Lower leg skin (tissue), 4 donors: ENCODE measurements around the gene KCNH5. TPM values are rescaled to one million over a fixed set of nuclear protein-coding genes. Genes with fewer than 3 reads are reported as not detected.

Source experiments
- DNase-seq, 2 donors: peaks; one replicate each; pipeline ENCODE4 v3.0.0-alpha.2; 2019; ENCODE audit warnings: low spot score in 2 of 2
- H3K4me3 ChIP-seq: fragments of 200-600 bp; sonication (generic); 2 replicates; pipeline ENCODE4 v1.5.1; 2017; ENCODE audit warnings: mild to moderate bottlenecking, low read depth; ENCODE audit not compliant: poor library complexity, severe bottlenecking
- CTCF ChIP-seq, 3 donors: fragments of 450-650 bp; IDR thresholded peaks; one replicate each; pipeline ENCODE4 v1.5.1; 2016; ENCODE audit warnings: antibody characterized with exemption in 3 of 3, mild to moderate bottlenecking in 3 of 3, moderate library complexity in 2 of 3
- POLR2A ChIP-seq, 2 donors: fragments of 450-650 bp; IDR thresholded peaks; one replicate each; pipeline ENCODE4 v1.6.1; 2016 to 2017; ENCODE audit warnings: antibody characterized with exemption in 2 of 2, mild to moderate bottlenecking in 1 of 2, moderate library complexity in 1 of 2
- WGBS, 2 donors: methylation state at CpG; one replicate each; pipeline ENCODE4 v1.1.5; 2018; 5-methylcytosine and 5-hydroxymethylcytosine counted together
- intact Hi-C: fragments of 100-400 bp; cut with DNase I; formaldehyde crosslinking; loops from one replicate; pipeline ENCODE4 v1.15.0; 2023; ENCODE audit warnings: low total_unique reads
- total RNA-seq, 4 donors: library from RNA; depleted of rRNA; stranded (reverse); fragments of >200 nt; gene quantifications; one replicate each; pipeline ENCODE4 v1.1.0, GENCODE V29; 2016

KCNH5 gene
- total RNA-seq, 4 donors from 2014 or later = 0.03 TPM; not detected in 3

GRCh38 chr14:62934439-62934838, 110.8 kb downstream of the KCNH5 start:
- TF ChIP-seq CTCF (IDR thresholded peaks at IDR 0.05) (no peak), POLR2A (IDR thresholded peaks at IDR 0.05) (no peak)
- WGBS, 2 donors = 61% methylated on average over 3 of the region's 3 CpGs
- DNase-seq = no peak
- H3K4me3 ChIP-seq = no peak overlapping the region
- intact Hi-C loops = no loop called here

GRCh38 chr14:62921466-62921865, 123.8 kb downstream of the KCNH5 start:
- DNase-seq = no peak
- no peak overlapping the region for H3K4me3 ChIP-seq
- TF ChIP-seq POLR2A (IDR thresholded peaks at IDR 0.05) = no peak
- no peak for TF ChIP-seq CTCF (IDR thresholded peaks at IDR 0.05)
- 73 to 81% methylated on average over 1 of the region's 1 CpG for WGBS, 2 donors
- intact Hi-C loops = no loop called here

DNA sequence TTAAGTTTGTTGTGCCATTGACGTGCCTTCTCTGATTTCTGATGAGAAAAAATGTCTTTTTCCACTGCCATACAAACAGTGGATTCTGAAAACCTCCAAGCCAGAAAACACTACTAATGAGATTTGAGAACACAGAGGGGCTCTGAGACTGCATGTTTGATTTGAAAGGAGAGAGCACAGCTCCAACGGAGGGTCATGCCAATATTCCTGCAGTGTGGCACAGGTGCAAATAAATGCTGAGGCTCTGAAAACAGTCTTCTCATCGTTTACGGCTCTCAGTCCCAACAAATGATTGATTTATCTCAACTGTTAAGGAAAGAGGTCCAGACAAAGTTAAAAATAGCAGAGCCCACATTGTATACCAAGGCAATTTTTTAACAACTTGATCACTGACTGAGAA, 128.7 kb downstream of the KCNH5 start:
- DNase-seq = no peak
- intact Hi-C loops = loop anchor here (5.0 kb wide), 1 partner anchor 1206 kb away; no protein-coding TSS in a partner anchor
- no peak overlapping the region for H3K4me3 ChIP-seq
- WGBS, 2 donors = 31 to 41% methylated on average over 4 of the region's 4 CpGs
- no peak for TF ChIP-seq CTCF (IDR thresholded peaks at IDR 0.05)
- no peak for TF ChIP-seq POLR2A (IDR thresholded peaks at IDR 0.05)

- intact Hi-C loops = loop anchor here (5.0 kb wide), 1 partner anchor 1207 kb away; no protein-coding TSS in a partner anchor
- no peak for TF ChIP-seq POLR2A (IDR thresholded peaks at IDR 0.05)
- no peak overlapping the region for H3K4me3 ChIP-seq
- WGBS, 2 donors = 77 to 78% methylated on average over 3 of the region's 3 CpGs
- DNase-seq = no peak
Observed at GRCh38 chr14:62914873-62915272, 130.4 kb downstream of the KCNH5 start.

- H3K4me3 ChIP-seq = no peak overlapping the region
- intact Hi-C loops = no loop called here
- DNase-seq = no peak
- WGBS, 2 donors = 24 to 38% methylated on average over 2 of the region's 2 CpGs
- TF ChIP-seq CTCF (IDR thresholded peaks at IDR 0.05) (no peak), POLR2A (IDR thresholded peaks at IDR 0.05) (no peak)
Observed at GRCh38 chr14:62914025-62914424, 131.2 kb downstream of the KCNH5 start.

DNA sequence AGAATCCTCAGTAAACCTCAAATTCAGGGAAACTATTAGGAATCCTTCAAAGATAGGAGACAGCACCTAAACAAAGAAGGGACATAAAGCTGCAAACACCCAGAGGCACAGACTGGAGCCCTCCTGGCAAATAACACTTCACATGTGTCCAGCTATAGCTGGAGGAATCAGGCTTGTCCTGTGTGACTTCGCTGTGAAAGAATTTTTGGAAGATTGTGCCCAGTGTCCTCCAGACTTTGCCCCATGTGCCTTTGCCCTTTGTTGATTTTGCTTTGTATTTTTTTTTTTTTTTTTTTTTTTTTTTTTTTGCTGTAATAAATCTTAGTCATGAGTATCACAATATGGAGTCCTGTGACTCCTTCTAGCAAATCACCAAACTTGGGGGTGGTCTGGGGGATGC, 136.8 kb downstream of the KCNH5 start:
- intact Hi-C loops = no loop called here
- WGBS, 2 donors = 79 to 97% methylated on average over 1 of the region's 1 CpG
- DNase-seq = no peak
- TF ChIP-seq CTCF (IDR thresholded peaks at IDR 0.05) (no peak), POLR2A (IDR thresholded peaks at IDR 0.05) (no peak)
- H3K4me3 ChIP-seq = no peak overlapping the region
